Adrenal gland (tissue), 12 donors: ENCODE measurements around the gene CEP104. TPM values are rescaled to one million over a fixed set of nuclear protein-coding genes. Genes with fewer than 3 reads are reported as not detected.

Experiments
- DNase-seq, 7 donors: peaks; one replicate each; pipeline ENCODE4 v3.0.0-alpha.2; 2019 to 2020
- H3K27ac ChIP-seq, 5 donors: fragments of 200-600 bp; sonication (generic) in 4 of 5; 1 replicate in 3 of 5; 2 replicates in 2 of 5; pipeline versions ENCODE4 v1.5.1 to v1.8.0; 2016 to 2020; ENCODE audit warnings: mild to moderate bottlenecking in 1 of 5
- H3K27me3 ChIP-seq: fragments of 200-600 bp; 2 replicates; pipeline ENCODE4 v1.8.0; 2021
- H3K36me3 ChIP-seq, 2 donors: fragments of 200-600 bp; replicated peaks in 1 of 2; 1 replicate in 1 of 2; 2 replicates in 1 of 2; pipeline versions ENCODE4 v1.5.1 to v1.8.0; 2018 to 2022
- H3K4me1 ChIP-seq, 2 donors: fragments of 200-600 bp; replicated peaks in 1 of 2; 1 replicate in 1 of 2; 2 replicates in 1 of 2; pipeline versions ENCODE4 v1.5.1 to v1.8.0; 2018 to 2021
- H3K4me3 ChIP-seq, 4 donors: fragments of 200-600 bp; sonication (generic) in 3 of 4; one replicate each; pipeline ENCODE4 v1.5.1; 2016 to 2018
- H3K9me3 ChIP-seq, 3 donors: fragments of 200-600 bp; sonication (generic) in 1 of 3; replicated peaks in 1 of 3; 1 replicate in 2 of 3; 2 replicates in 1 of 3; pipeline versions ENCODE4 v1.5.1 to v1.8.0; 2016 to 2021
- CTCF ChIP-seq, 6 experiments: fragments of 450-650 bp in 4 of 6; fragments of 200-600 bp in 2 of 6; sonication (generic) in 1 of 6; IDR thresholded peaks; 1 replicate in 5 of 6; 2 replicates in 1 of 6; pipeline versions ENCODE4 v1.5.1 to v1.8.0; 2016 to 2021; ENCODE audit warnings: antibody characterized with exemption in 6 of 6, mild to moderate bottlenecking in 2 of 6, moderate library complexity in 1 of 6
- POLR2A ChIP-seq, 2 donors: fragments of 450-650 bp; IDR thresholded peaks; one replicate each; pipeline ENCODE4 v1.6.1; 2017; ENCODE audit warnings: antibody characterized with exemption in 2 of 2, mild to moderate bottlenecking in 2 of 2, moderate library complexity in 1 of 2
- WGBS, 4 donors: extraction: QIAGEN DNeasy Blood & Tissue Kit in 2 of 4; methylation state at CpG; one replicate each; pipeline versions ENCODE4 v1.1.5 to v1.1.7; 2013 to 2017; 5-methylcytosine and 5-hydroxymethylcytosine counted together
- intact Hi-C, 2 donors: fragments of 100-400 bp; cut with DNase I; formaldehyde crosslinking; loops; one replicate each; pipeline versions ENCODE4 v1.14.1 to v1.15.0; 2022 to 2023
- polyA plus RNA-seq, 3 donors: library from polyadenylated mRNA; stranded (reverse); fragments of 200-250 nt in 2 of 3; fragments of 350-450 nt in 1 of 3; fragmentation: Illumina TruSeq in 1 of 3; extraction: RNeasy Lipid Tissue Mini Kit (QIAGEN cat#74804) in 1 of 3; gene quantifications; one replicate each; pipeline ENCODE4 v1.2.3, GENCODE V29; 2013 to 2014
- total RNA-seq, 9 donors: library from RNA; depleted of rRNA in 4 of 9; stranded (reverse); fragments of >200 nt in 4 of 9; fragments of 120-200 nt in 1 of 9; fragmentation: NEBNext Ultra II Directional in 1 of 9; extraction: Animal tissue kit (Norgen Biotek cat#: 25700) in 1 of 9; gene quantifications; one replicate each; pipeline versions ENCODE4 v1.1.0 to v1.2.4, GENCODE V29; 2013 to 2023
- donor health status: healthy with polysubstance abuse.
- donor health status: Bipolar disorder and iron deficiency.
- donor health status: DM: yes; HTN: yes; CAD: no.
- donor health status: DM: no; HTN: no; CAD: no.
- donor health status: DM: no; HTN: no; CAD: no.
- donor health status: DM: yes; HTN: yes; CAD: no.

Gene CEP104
- total and polyA plus RNA-seq, 12 donors: 13.6 to 80.9 (median 38.1) TPM

- Histone ChIP-seq H3K27me3 (no peaks in the 10 kb centered on the region), H3K36me3 (peaks cover 0 to 40% of the 10 kb centered on the region in 2 donors), H3K9me3 (no peaks in the 10 kb centered on the region), H3K4me1 (peaks cover 8 to 10% of the 10 kb centered on the region in 2 donors), H3K4me3 (no peak overlapping the region), H3K27ac (no peak overlapping the region)
- intact Hi-C loops: no loop called here
- 87 to 93% (median 90%) methylated on average over 14 to 26 of the region's 26 CpGs for WGBS, 4 donors
- TF ChIP-seq CTCF (IDR thresholded peaks at IDR 0.05): no peak
- TF ChIP-seq POLR2A (IDR thresholded peaks at IDR 0.05): no peak
- DNase-seq: no peak
These were observed 69.0 kb downstream of the CEP104 start for GRCh38 chr1:3787745-3788605.

- H3K36me3 ChIP-seq: peaks cover 0 to 46% of the 10 kb centered on the region in 2 donors
- no peak for TF ChIP-seq POLR2A (IDR thresholded peaks at IDR 0.05)
- TF ChIP-seq CTCF (IDR thresholded peaks at IDR 0.05): no peak
- 53 to 82% (median 58%) methylated on average over 3 to 10 of the region's 10 CpGs for WGBS, 4 donors
These were observed 69.7 kb downstream of the CEP104 start for GRCh38 chr1:3787349-3787715.

GRCh38 chr1:3786468-3787348 lies 70.3 kb downstream of the CEP104 start:
- H3K36me3 ChIP-seq: peaks cover 0 to 53% of the 10 kb centered on the region in 2 donors
- H3K27me3 ChIP-seq: no peaks in the 10 kb centered on the region
- no peak overlapping the region for H3K4me3 ChIP-seq
- no peak for TF ChIP-seq CTCF (IDR thresholded peaks at IDR 0.05)
- TF ChIP-seq POLR2A (IDR thresholded peaks at IDR 0.05): no peak
- 85 to 88% (median 87%) methylated on average over 33 to 45 of the region's 45 CpGs for WGBS, 4 donors
- no peaks in the 10 kb centered on the region for H3K9me3 ChIP-seq
- intact Hi-C loops: no loop called here
- H3K4me1 ChIP-seq: peaks cover 6 to 8% of the 10 kb centered on the region in 2 donors
- no peak overlapping the region for H3K27ac ChIP-seq
- DNase-seq: no peak

More at GRCh38 chr1:3787349-3787715, 69.7 kb downstream of the CEP104 start:
- no peak overlapping the region for H3K27ac ChIP-seq
- intact Hi-C loops: no loop called here
- no peaks in the 10 kb centered on the region for H3K9me3 ChIP-seq
- H3K4me1 ChIP-seq: peaks cover 6 to 8% of the 10 kb centered on the region in 2 donors
- H3K4me3 ChIP-seq: no peak overlapping the region
- peak in 4 of 7 donors; percentile 46 to 58 (median 52) for DNase-seq
- H3K27me3 ChIP-seq: no peaks in the 10 kb centered on the region
